WERI-Rb-1 (cell line): Measurements from ENCODE around the gene ATF7.
"Not testable (repeated sequence)": the region's sequence is repeated elsewhere in the genome, so short reads cannot be mapped to it uniquely, and the experiment has no call there.

Source experiments
- DNase-seq: peaks from one replicate; pipeline ENCODE4 v3.0.0-alpha.2; 2020
- H3K27ac ChIP-seq: fragments of 250-450 bp; sonication (Bioruptor Pico); 2 replicates; pipeline ENCODE4 v1.5.1; 2020; ENCODE audit warnings: mild to moderate bottlenecking, moderate library complexity
- H3K27me3 ChIP-seq: fragments of 250-450 bp; sonication (Bioruptor Pico); 2 replicates; pipeline ENCODE4 v1.5.1; 2021; ENCODE audit warnings: mild to moderate bottlenecking, low read depth, moderate library complexity; ENCODE audit not compliant: insufficient read depth, severe bottlenecking
- H3K36me3 ChIP-seq: fragments of 250-450 bp; sonication (Bioruptor Pico); 2 replicates; pipeline ENCODE4 v1.5.1; 2020; ENCODE audit warnings: mild to moderate bottlenecking, moderate library complexity
- H3K4me3 ChIP-seq: 2 replicates; pipeline ENCODE4 v1.5.1; 2011; ENCODE audit warnings: low read depth, mild to moderate bottlenecking, control low read depth, low read length
- H3K9me3 ChIP-seq: fragments of 250-450 bp; sonication (Bioruptor Pico); 2 replicates; pipeline ENCODE4 v1.5.1; 2021; ENCODE audit warnings: mild to moderate bottlenecking, moderate library complexity; ENCODE audit not compliant: severe bottlenecking
- TF ChIP-seq, protein P1 (sequence below): IDR thresholded peaks from 2 replicates; pipeline ENCODE4 v1.5.1; 2011; ENCODE audit warnings: low read depth, mild to moderate bottlenecking, control low read depth, inconsistent platforms, low read length

Gene ATF7

DNA sequence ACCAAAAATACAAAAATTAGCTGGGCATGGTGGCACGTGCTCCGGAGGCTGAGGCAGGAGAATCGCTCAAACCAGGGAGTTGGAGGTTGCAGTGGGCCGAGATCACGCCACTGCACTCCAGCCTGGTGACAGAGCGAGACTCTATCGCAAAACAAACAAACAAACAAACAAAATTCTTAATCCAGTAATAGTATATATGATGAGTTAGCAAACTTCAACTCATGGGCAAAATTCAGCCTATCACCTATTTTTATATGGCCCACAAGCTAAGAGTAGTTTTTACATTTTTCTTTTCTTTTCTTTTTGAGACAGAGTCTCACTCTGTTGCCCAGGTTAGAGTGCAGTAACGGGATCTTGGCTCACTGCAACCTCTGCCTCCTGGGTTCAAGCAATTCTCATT is 14.9 kb downstream of the ATF7 start:
- no peak for DNase-seq
- peaks cover 6% of the 10 kb centered on the region for H3K36me3 ChIP-seq
- TF ChIP-seq, protein P1, sequence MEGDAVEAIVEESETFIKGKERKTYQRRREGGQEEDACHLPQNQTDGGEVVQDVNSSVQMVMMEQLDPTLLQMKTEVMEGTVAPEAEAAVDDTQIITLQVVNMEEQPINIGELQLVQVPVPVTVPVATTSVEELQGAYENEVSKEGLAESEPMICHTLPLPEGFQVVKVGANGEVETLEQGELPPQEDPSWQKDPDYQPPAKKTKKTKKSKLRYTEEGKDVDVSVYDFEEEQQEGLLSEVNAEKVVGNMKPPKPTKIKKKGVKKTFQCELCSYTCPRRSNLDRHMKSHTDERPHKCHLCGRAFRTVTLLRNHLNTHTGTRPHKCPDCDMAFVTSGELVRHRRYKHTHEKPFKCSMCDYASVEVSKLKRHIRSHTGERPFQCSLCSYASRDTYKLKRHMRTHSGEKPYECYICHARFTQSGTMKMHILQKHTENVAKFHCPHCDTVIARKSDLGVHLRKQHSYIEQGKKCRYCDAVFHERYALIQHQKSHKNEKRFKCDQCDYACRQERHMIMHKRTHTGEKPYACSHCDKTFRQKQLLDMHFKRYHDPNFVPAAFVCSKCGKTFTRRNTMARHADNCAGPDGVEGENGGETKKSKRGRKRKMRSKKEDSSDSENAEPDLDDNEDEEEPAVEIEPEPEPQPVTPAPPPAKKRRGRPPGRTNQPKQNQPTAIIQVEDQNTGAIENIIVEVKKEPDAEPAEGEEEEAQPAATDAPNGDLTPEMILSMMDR = no peak
- H3K27ac ChIP-seq = no peak overlapping the region
- no peak overlapping the region for H3K4me3 ChIP-seq
- no peaks in the 10 kb centered on the region for H3K9me3 ChIP-seq
- no peaks in the 10 kb centered on the region for H3K27me3 ChIP-seq

GRCh38 chr12:53606688-53607087 is 19.5 kb downstream of the ATF7 start:
- not testable (repeated sequence) for H3K4me3 ChIP-seq, H3K27ac ChIP-seq, H3K9me3 ChIP-seq, H3K36me3 ChIP-seq, H3K27me3 ChIP-seq, DNase-seq

GRCh38 chr12:53604581-53604980 is 21.6 kb downstream of the ATF7 start:
- Histone ChIP-seq H3K4me3 (no peak overlapping the region), H3K27ac (no peak overlapping the region), H3K9me3 (no peaks in the 10 kb centered on the region), H3K36me3 (no peaks in the 10 kb centered on the region), H3K27me3 (no peaks in the 10 kb centered on the region)
- DNase-seq = no peak
- TF ChIP-seq, protein P1 = no peak

- H3K27ac ChIP-seq = no peak overlapping the region; the same call in 1 of the 2 replicates
- H3K4me3 ChIP-seq = no peak overlapping the region
- DNase-seq = no peak
- H3K9me3 ChIP-seq = no peaks in the 10 kb centered on the region
- no peaks in the 10 kb centered on the region for H3K27me3 ChIP-seq
- TF ChIP-seq, protein P1 = no peak
- no peaks in the 10 kb centered on the region for H3K36me3 ChIP-seq
Observed at GRCh38 chr12:53603804-53604203, 22.4 kb downstream of the ATF7 start.

GRCh38 chr12:53603196-53603595 is 23.0 kb downstream of the ATF7 start:
- H3K27ac ChIP-seq = peak overlapping the region; percentile 86
- no peak for DNase-seq
- no peaks in the 10 kb centered on the region for H3K9me3 ChIP-seq
- H3K4me3 ChIP-seq = no peak overlapping the region
- no peaks in the 10 kb centered on the region for H3K27me3 ChIP-seq
- TF ChIP-seq, protein P1 = no peak
- H3K36me3 ChIP-seq = no peaks in the 10 kb centered on the region

DNA sequence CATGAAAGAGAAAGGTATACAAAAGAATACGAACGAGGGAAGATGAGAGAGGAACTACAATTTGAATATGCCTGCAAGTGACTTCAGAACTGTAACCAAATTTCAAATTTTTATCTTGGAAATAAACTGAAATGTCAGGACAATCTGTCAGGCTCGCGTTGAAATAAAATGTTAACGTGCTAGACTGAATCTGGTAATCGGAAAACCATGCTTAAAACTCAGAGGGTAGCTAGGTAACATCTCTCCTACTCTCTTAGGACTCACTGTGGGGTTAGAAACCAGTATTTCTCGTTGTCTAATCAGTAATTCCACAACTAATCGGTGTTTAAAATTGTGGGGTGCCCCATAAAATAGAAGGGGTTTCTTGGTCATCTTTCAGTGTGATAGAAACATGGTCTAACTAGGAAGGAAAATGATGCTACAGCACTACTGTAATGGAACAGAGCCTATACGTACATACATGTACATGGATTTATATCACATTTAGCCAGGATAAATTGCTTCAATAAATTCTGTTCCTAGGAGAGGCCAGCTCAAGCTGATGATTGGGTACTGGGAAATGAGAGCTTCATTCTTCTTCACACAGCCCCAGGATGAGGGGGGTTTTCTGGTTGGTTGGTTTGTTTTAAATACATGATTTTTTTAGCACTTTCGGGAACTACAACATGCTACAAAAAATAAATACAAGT is 23.9 kb downstream of the ATF7 start:
- Histone ChIP-seq H3K9me3 (no peaks in the 10 kb centered on the region), H3K27me3 (no peaks in the 10 kb centered on the region), H3K4me3 (peak overlapping the region; percentile 61), H3K36me3 (no peaks in the 10 kb centered on the region), H3K27ac (peak overlapping the region; percentile 86)
- no peak for DNase-seq
- TF ChIP-seq, protein P1 = no peak
